Ectodermal cell (in vitro differentiated cells): Measurements from ENCODE around the gene TTLL11.

Experiments used
- H3K27ac ChIP-seq: 2 replicates; pipeline ENCODE4 v1.7.0; 2013; ENCODE audit warnings: mild to moderate bottlenecking, low read depth, low read length; ENCODE audit not compliant: insufficient read depth, poor library complexity, severe bottlenecking
- H3K27me3 ChIP-seq: 2 replicates; pipeline ENCODE4 v1.7.0; 2013; ENCODE audit warnings: mild to moderate bottlenecking, low read length; ENCODE audit not compliant: insufficient read depth, control insufficient read depth, poor library complexity, severe bottlenecking
- H3K36me3 ChIP-seq: one replicate; pipeline ENCODE4 v1.7.0; 2013; ENCODE audit warnings: low read length; ENCODE audit not compliant: control insufficient read depth, insufficient read depth
- H3K4me1 ChIP-seq: one replicate; pipeline ENCODE4 v1.7.0; 2013; ENCODE audit warnings: low read length; ENCODE audit not compliant: control insufficient read depth, insufficient read depth
- H3K4me3 ChIP-seq: 2 replicates; pipeline ENCODE4 v1.7.0; 2013; ENCODE audit warnings: low read depth, low read length, control low read depth; ENCODE audit not compliant: insufficient read depth
- H3K9me3 ChIP-seq: 2 replicates; pipeline ENCODE4 v1.7.0; 2013; ENCODE audit warnings: mild to moderate bottlenecking, low read length, moderate library complexity; ENCODE audit not compliant: control insufficient read depth
- WGBS, 2 experiments: methylation state at CpG; one replicate each; pipeline ENCODE4 v1.1.7; 2013; ENCODE audit warnings: missing lambda C conversion rate in 2 of 2; 5-methylcytosine and 5-hydroxymethylcytosine counted together

Gene TTLL11

GRCh38 chr9:121885345-121885901, 207.7 kb downstream of the TTLL11 start:
- Histone ChIP-seq H3K36me3 (no peaks in the 10 kb centered on the region), H3K27me3 (peaks cover 5% of the 10 kb centered on the region), H3K4me3 (no peak overlapping the region), H3K27ac (no peak overlapping the region), H3K4me1 (peaks cover 41% of the 10 kb centered on the region), H3K9me3 (no peaks in the 10 kb centered on the region)
- WGBS, 2 experiments = 90 to 93% methylated on average over 6 of the region's 6 CpGs

- Histone ChIP-seq H3K27ac (peak overlapping the region; percentile 32), H3K4me3 (peak overlapping the region; percentile 8), H3K36me3 (no peaks in the 10 kb centered on the region), H3K27me3 (peaks cover 13% of the 10 kb centered on the region), H3K4me1 (peaks cover 43% of the 10 kb centered on the region), H3K9me3 (no peaks in the 10 kb centered on the region)
- 12 to 15% methylated on average over 9 to 10 of the region's 12 CpGs for WGBS, 2 experiments
Observed at GRCh38 chr9:121884057-121884541, 209.0 kb downstream of the TTLL11 start.

GRCh38 chr9:121883281-121884056, 209.6 kb downstream of the TTLL11 start:
- peak overlapping the region; percentile 32 for H3K27ac ChIP-seq
- peaks cover 49% of the 10 kb centered on the region for H3K4me1 ChIP-seq
- 66 to 70% methylated on average over 7 to 8 of the region's 8 CpGs for WGBS, 2 experiments
- H3K9me3 ChIP-seq = no peaks in the 10 kb centered on the region
- H3K36me3 ChIP-seq = no peaks in the 10 kb centered on the region
- H3K4me3 ChIP-seq = peak overlapping the region; percentile 8
- H3K27me3 ChIP-seq = peaks cover 13% of the 10 kb centered on the region

GRCh38 chr9:121881920-121882500, 211.1 kb downstream of the TTLL11 start:
- no peaks in the 10 kb centered on the region for H3K36me3 ChIP-seq
- WGBS, 2 experiments = 75 to 79% methylated on average over 7 of the region's 7 CpGs
- peaks cover 44% of the 10 kb centered on the region for H3K4me1 ChIP-seq

GRCh38 chr9:121880343-121880898, 212.7 kb downstream of the TTLL11 start:
- Histone ChIP-seq H3K27ac (no peak overlapping the region), H3K36me3 (no peaks in the 10 kb centered on the region), H3K4me3 (no peak overlapping the region), H3K9me3 (no peaks in the 10 kb centered on the region), H3K27me3 (peaks cover 18% of the 10 kb centered on the region), H3K4me1 (peaks cover 39% of the 10 kb centered on the region)
- WGBS, 2 experiments = 81 to 82% methylated on average over 8 of the region's 8 CpGs

More at GRCh38 chr9:121881920-121882500, 211.1 kb downstream of the TTLL11 start:
- no peak overlapping the region for H3K4me3 ChIP-seq
- no peak overlapping the region for H3K27ac ChIP-seq
- peaks cover 13% of the 10 kb centered on the region for H3K27me3 ChIP-seq
- no peaks in the 10 kb centered on the region for H3K9me3 ChIP-seq

- WGBS, 2 experiments = 72 to 76% methylated on average over 14 of the region's 14 CpGs
- Histone ChIP-seq H3K4me3 (no peak overlapping the region), H3K9me3 (no peaks in the 10 kb centered on the region), H3K36me3 (no peaks in the 10 kb centered on the region), H3K27ac (no peak overlapping the region), H3K4me1 (peaks cover 20% of the 10 kb centered on the region), H3K27me3 (peaks cover 20% of the 10 kb centered on the region)
Observed at GRCh38 chr9:121878271-121878822, 214.8 kb downstream of the TTLL11 start.

GRCh38 chr9:121876658-121877271, 216.3 kb downstream of the TTLL11 start:
- H3K4me1 ChIP-seq = peaks cover 16% of the 10 kb centered on the region
- 94% methylated on average over 13 of the region's 13 CpGs for WGBS, 2 experiments
- no peaks in the 10 kb centered on the region for H3K9me3 ChIP-seq
- peaks cover 16% of the 10 kb centered on the region for H3K27me3 ChIP-seq
- no peak overlapping the region for H3K27ac ChIP-seq
- H3K4me3 ChIP-seq = no peak overlapping the region
- no peaks in the 10 kb centered on the region for H3K36me3 ChIP-seq

- Histone ChIP-seq H3K9me3 (no peaks in the 10 kb centered on the region), H3K27me3 (peaks cover 16% of the 10 kb centered on the region), H3K4me1 (peaks cover 16% of the 10 kb centered on the region), H3K36me3 (no peaks in the 10 kb centered on the region), H3K27ac (no peak overlapping the region), H3K4me3 (no peak overlapping the region)
- 90 to 98% methylated on average over 2 of the region's 2 CpGs for WGBS, 2 experiments
Observed at GRCh38 chr9:121876255-121876654, 216.9 kb downstream of the TTLL11 start.

- 95 to 99% methylated on average over 6 of the region's 6 CpGs for WGBS, 2 experiments
- H3K36me3 ChIP-seq = no peaks in the 10 kb centered on the region
- H3K9me3 ChIP-seq = no peaks in the 10 kb centered on the region
- peaks cover 8% of the 10 kb centered on the region for H3K27me3 ChIP-seq
- H3K4me1 ChIP-seq = peaks cover 16% of the 10 kb centered on the region
- H3K4me3 ChIP-seq = no peak overlapping the region
- H3K27ac ChIP-seq = no peak overlapping the region
Observed at GRCh38 chr9:121874524-121874923, 218.6 kb downstream of the TTLL11 start.
